ENCODE measurements around the gene SIAH1. TPM values are rescaled to one million over a fixed set of nuclear protein-coding genes. Genes with fewer than 3 reads are reported as not detected.

SIAH1 gene
- total and polyA plus RNA-seq, 2 of the 8 experiments (the other 6 are each of a cell fraction or from before 2014, with no cell fraction given) = 19.5 to 33.9 TPM

GRCh38 chr16:48329138-48329537, 56.1 kb downstream of the SIAH1 start:
- Histone ChIP-seq H4K8ac (ENCODE audit: extremely low read depth, insufficient read depth, low read length) (no peak overlapping the region), H2BK120ac (replicated peaks; ENCODE audit: low read depth, low read length) (no peak overlapping the region), H4K20me1 (replicated peaks in 1 of 2; ENCODE audit: control insufficient read depth in 1 of 2, insufficient read depth in 2 of 2, low read length in 2 of 2) (peaks cover 0 to 2% of the 10 kb centered on the region in 2 experiments), H3K9me3 (ENCODE audit: insufficient read depth in 2 of 2, low read depth in 1 of 2, low read length in 1 of 2) (no peaks in the 10 kb centered on the region), H3K27ac (ENCODE audit: low read depth, low read length) (no peak overlapping the region), H2BK20ac (ENCODE audit: low read length) (no peak overlapping the region), H3K36me3 (ENCODE audit: control insufficient read depth in 2 of 4, insufficient read depth in 4 of 4, low read length in 3 of 4) (no peaks in the 10 kb centered on the region), H4K5ac (ENCODE audit: insufficient read length, low read depth, low read length) (no peak overlapping the region), H3K23me2 (ENCODE audit: low read depth, low read length) (no peaks in the 10 kb centered on the region), H2BK15ac (ENCODE audit: low read length) (no peak overlapping the region), H3K14ac (ENCODE audit: insufficient read length) (no peak overlapping the region), H2AK5ac (ENCODE audit: low read depth, low read length) (no peak overlapping the region), H3K23ac (ENCODE audit: insufficient read length) (no peak overlapping the region), H3K56ac (replicated peaks; ENCODE audit: insufficient read length, low read depth, low read length) (no peak overlapping the region), H3K4me2 (ENCODE audit: insufficient read depth in 1 of 2, low read depth in 2 of 2, low read length in 2 of 2) (no peak overlapping the region), H3K79me2 (ENCODE audit: control insufficient read depth in 1 of 2, insufficient read depth in 2 of 2, low read length in 2 of 2) (no peaks in the 10 kb centered on the region), H3K79me1 (ENCODE audit: low read depth, low read length) (no peaks in the 10 kb centered on the region), H2BK12ac (ENCODE audit: low read depth, low read length) (no peak overlapping the region), H3K27me3 (replicated peaks in 1 of 4; ENCODE audit: control insufficient read depth in 3 of 4, extremely low read depth in 1 of 4, insufficient read depth in 3 of 4, low read length in 3 of 4) (no peaks in the 10 kb centered on the region), H2AFZ (ENCODE audit: low read length) (no peak overlapping the region), H3K18ac (ENCODE audit: extremely low read depth, low read length) (no peak overlapping the region), H2BK5ac (ENCODE audit: low read depth, low read length) (no peak overlapping the region), H3K9ac (replicated peaks in 1 of 4; ENCODE audit: extremely low read depth in 1 of 4, low read depth in 3 of 4, low read length in 3 of 4) (no peak overlapping the region), H3K4ac (replicated peaks; ENCODE audit: insufficient read length, low read depth, low read length) (no peak overlapping the region), H4K91ac (replicated peaks; ENCODE audit: insufficient read length, low read length) (no peak overlapping the region), H3K4me3 (ENCODE audit: extremely low read depth in 1 of 4, insufficient read depth in 2 of 4, low read depth in 3 of 4, low read length in 4 of 4) (no peak overlapping the region), H3K4me1 (replicated peaks in 1 of 4; ENCODE audit: control insufficient read depth in 3 of 4, insufficient read depth in 4 of 4, low read length in 3 of 4) (peaks cover 0 to 7% (median 0%) of the 10 kb centered on the region in 4 experiments; a peak in 2 of 7 replicates)
- FAIRE-seq = no peak
- POLR2A ChIA-PET (ENCODE audit: partially characterized antibody) = interaction anchor here (0.7 kb wide), 1 partner anchor 608 kb away, joined by 3 read pairs; no protein-coding TSS in a partner anchor
- WGBS, 2 experiments (ENCODE audit: extremely low coverage in 1 of 2, insufficient coverage in 1 of 2, insufficient read length in 1 of 2, insufficient replicate concordance in 2 of 2, low coverage in 1 of 2, low lambda C conversion rate in 2 of 2, missing lambda C conversion rate in 1 of 2) = 89% methylated on average over 4 of the region's 4 CpGs; no CpG with 5 or more reads in 1 of the 2 experiments
- CTCF ChIA-PET (ENCODE audit: partially characterized antibody) = interaction anchor here (0.6 kb wide), 1 partner anchor 19 kb away, joined by 3 read pairs; no protein-coding TSS in a partner anchor
- no peak for DNase-seq (ENCODE audit: low read depth in 1 of 2, low spot score in 2 of 2)
- TF ChIP-seq TAF7 (optimal IDR thresholded peaks at IDR 0.05; ENCODE audit: borderline replicate concordance, low read depth, low read length) (no peak), SP2 (IDR thresholded peaks at IDR 0.05; ENCODE audit: low read length) (no peak), BACH1 (IDR thresholded peaks at IDR 0.05; ENCODE audit: low read length) (no peak), POU5F1 (IDR thresholded peaks at IDR 0.05; ENCODE audit: low read depth, low read length) (no peak), GTF2F1 (IDR thresholded peaks at IDR 0.05; ENCODE audit: borderline replicate concordance, low read depth, low read length) (no peak), CBX8 (IDR thresholded peaks at IDR 0.05; ENCODE audit: borderline replicate concordance, low read depth, low read length) (no peak), TEAD4 (IDR thresholded peaks at IDR 0.05; ENCODE audit: low read depth, low read length) (no peak), NRF1 (IDR thresholded peaks at IDR 0.05; ENCODE audit: low read depth, low read length) (no peak), HDAC2 (IDR thresholded peaks at IDR 0.05; ENCODE audit: borderline replicate concordance in 1 of 2, low read depth in 2 of 2, low read length in 2 of 2) (no peak), BCL11A (IDR thresholded peaks at IDR 0.05; ENCODE audit: low read depth in 2 of 2, low read length in 2 of 2) (no peak), SIN3A (conservative IDR thresholded peaks at IDR 0.05 in 1 of 2, IDR thresholded peaks at IDR 0.05 in 1 of 2; ENCODE audit: low read depth in 1 of 2, low read length in 2 of 2) (no peak), RBBP5 (IDR thresholded peaks at IDR 0.05; ENCODE audit: borderline replicate concordance, low read depth, low read length) (no peak), RFX5 (IDR thresholded peaks at IDR 0.05; ENCODE audit: borderline replicate concordance, low read depth, low read length) (no peak), KDM4A (IDR thresholded peaks at IDR 0.05; ENCODE audit: low read depth, low read length, severe bottlenecking) (no peak)

All from H1 (cell line).